ENCODE results near the gene ESYT2.
A peak's percentile ranks its signal among the peaks of the same experiment; 100 is the strongest.

Gene ESYT2

GRCh38 chr7:158825628-158826289 is 3.5 kb downstream of the ESYT2 start:
- DNase-seq = no peak

GRCh38 chr7:158824028-158824427 is 5.3 kb downstream of the ESYT2 start:
- DNase-seq = peak; percentile 32

- no peak for DNase-seq
Measured at GRCh38 chr7:158821171-158822031, 7.9 kb downstream of the ESYT2 start.

- no peak for DNase-seq
Measured at GRCh38 chr7:158820656-158821055, 8.7 kb downstream of the ESYT2 start.

GRCh38 chr7:158819571-158820203 is 9.6 kb downstream of the ESYT2 start:
- DNase-seq = no peak

- peak; percentile 60 for DNase-seq
Measured at GRCh38 chr7:158818325-158819213, 10.7 kb downstream of the ESYT2 start.

- no peak for DNase-seq
Measured at GRCh38 chr7:158816995-158817394, 12.3 kb downstream of the ESYT2 start.

GRCh38 chr7:158816271-158816670 is 13.0 kb downstream of the ESYT2 start:
- no peak for DNase-seq

- DNase-seq = no peak
Measured at GRCh38 chr7:158815800-158816128, 13.5 kb downstream of the ESYT2 start.

GRCh38 chr7:158815083-158815799 is 14.1 kb downstream of the ESYT2 start:
- no peak for DNase-seq

GRCh38 chr7:158814637-158815036 is 14.7 kb downstream of the ESYT2 start:
- no peak for DNase-seq

- peak; percentile 40 for DNase-seq
Measured at GRCh38 chr7:158812684-158813083, 16.6 kb downstream of the ESYT2 start.

- DNase-seq = no peak
Measured at GRCh38 chr7:158811894-158812293, 17.4 kb downstream of the ESYT2 start.

- DNase-seq = peak; percentile 47
Measured at GRCh38 chr7:158811461-158811860, 17.8 kb downstream of the ESYT2 start.

GRCh38 chr7:158810846-158811245 is 18.5 kb downstream of the ESYT2 start:
- DNase-seq = no peak

GRCh38 chr7:158809596-158809995 is 19.7 kb downstream of the ESYT2 start:
- DNase-seq = no peak

GRCh38 chr7:158808126-158808525 is 21.2 kb downstream of the ESYT2 start:
- DNase-seq = no peak

GRCh38 chr7:158805937-158806336 is 23.4 kb downstream of the ESYT2 start:
- no peak for DNase-seq

GRCh38 chr7:158805414-158805813 is 23.9 kb downstream of the ESYT2 start:
- DNase-seq = no peak

- DNase-seq = no peak
Measured at GRCh38 chr7:158804335-158804734, 25.0 kb downstream of the ESYT2 start.

- DNase-seq = no peak
Measured at GRCh38 chr7:158803367-158803969, 25.8 kb downstream of the ESYT2 start.
